OCI-LY3 (cell line): ENCODE results near the gene PRL.

Source experiments
- H2AFZ ChIP-seq: fragments of 200-600, 300-600 bp; shearing (Covaris generic); 2 replicates; pipeline ENCODE4 v1.6.0; 2014; ENCODE audit warnings: antibody characterized with exemption, low read depth, low read length
- H3K27ac ChIP-seq: fragments of 200-600, 300-600 bp; sonication (generic); 2 replicates; pipeline ENCODE4 v1.5.1; 2014; ENCODE audit warnings: mild to moderate bottlenecking, low read length, moderate library complexity, mixed read lengths
- H3K27me3 ChIP-seq: fragments of 200-600, 300-600 bp; sonication (generic); 2 replicates; pipeline ENCODE4 v1.6.1; 2014; ENCODE audit warnings: low read depth, low read length, mixed read lengths
- H3K36me3 ChIP-seq: fragments of 200-600, 300-600 bp; sonication (generic); replicated peaks from 2 replicates; pipeline ENCODE3; 2014; ENCODE audit warnings: low read depth, low read length, mixed read lengths
- H3K4me1 ChIP-seq: fragments of 300-600, 200-600 bp; sonication (generic); 2 replicates; pipeline ENCODE4 v1.6.1; 2014; ENCODE audit warnings: low read length, mixed read lengths
- H3K4me2 ChIP-seq: fragments of 200-600, 300-600 bp; sonication (generic); 2 replicates; pipeline ENCODE4 v1.6.1; 2014; ENCODE audit warnings: low read length, mixed read lengths
- H3K4me3 ChIP-seq: fragments of 300-600, 200-600 bp; sonication (generic); 2 replicates; pipeline ENCODE4 v1.5.1; 2014; ENCODE audit warnings: antibody characterized with exemption, mild to moderate bottlenecking, low read length, moderate library complexity
- H3K79me2 ChIP-seq: fragments of 300-600, 200-600 bp; shearing (Covaris generic); 2 replicates; pipeline ENCODE4 v1.6.1; 2014; ENCODE audit warnings: mild to moderate bottlenecking, low read length, mixed read lengths
- H3K9ac ChIP-seq: fragments of 300-600, 200-600 bp; shearing (Covaris generic); 2 replicates; pipeline ENCODE4 v1.6.0; 2014; ENCODE audit warnings: mild to moderate bottlenecking, low read length, moderate library complexity
- H3K9me3 ChIP-seq: fragments of 200-600, 300-600 bp; shearing (Covaris generic); 2 replicates; pipeline ENCODE4 v1.6.1; 2014; ENCODE audit warnings: low read length, mixed read lengths; ENCODE audit not compliant: insufficient read depth
- H4K20me1 ChIP-seq: fragments of 200-600, 300-600 bp; sonication (generic); 2 replicates; pipeline ENCODE4 v1.6.1; 2016; ENCODE audit warnings: low read length, mixed read lengths; ENCODE audit not compliant: insufficient read depth
- CTCF ChIP-seq: fragments of 200-600, 300-600 bp; sonication (generic); IDR thresholded peaks from 2 replicates; pipeline ENCODE4 v1.5.1; 2014; ENCODE audit warnings: antibody characterized with exemption, low read length, low read depth
- EZH2phosphoT487 ChIP-seq: fragments of 200-600 bp; shearing (Covaris generic); IDR thresholded peaks from 2 replicates; pipeline ENCODE4 v1.6.1; 2018; ENCODE audit warnings: antibody characterized with exemption, mixed run types, low read depth

The PRL gene

DNA sequence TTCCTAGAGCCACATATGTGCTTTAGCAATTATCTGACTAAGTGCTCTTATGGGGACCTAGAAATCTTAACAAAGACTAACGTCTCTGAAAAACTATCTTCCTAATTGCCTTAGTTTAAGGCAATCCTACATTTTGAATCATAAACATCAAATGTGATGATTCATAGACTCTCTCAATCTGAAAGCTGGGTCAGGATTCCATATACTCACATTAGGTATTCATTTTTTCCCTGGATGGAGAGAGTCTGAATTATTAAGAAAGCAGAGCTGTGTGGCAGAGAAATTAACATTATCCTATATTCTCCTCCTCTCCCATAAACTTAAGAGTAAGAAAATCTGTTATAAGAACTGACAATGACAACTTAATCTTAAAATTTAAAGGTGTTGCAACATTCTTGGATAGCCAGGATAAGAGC, 1.6 kb upstream of the PRL start:
- Histone ChIP-seq H3K4me3 (no peak overlapping the region), H3K9ac (no peak overlapping the region), H3K4me2 (no peak overlapping the region), H2AFZ (no peak overlapping the region), H3K36me3 (no peaks in the 10 kb centered on the region), H3K9me3 (no peaks in the 10 kb centered on the region), H4K20me1 (no peaks in the 10 kb centered on the region), H3K4me1 (no peaks in the 10 kb centered on the region), H3K27me3 (no peaks in the 10 kb centered on the region), H3K27ac (no peak overlapping the region), H3K79me2 (no peaks in the 10 kb centered on the region)
- no peak for TF ChIP-seq EZH2phosphoT487
- TF ChIP-seq CTCF = no peak

DNA sequence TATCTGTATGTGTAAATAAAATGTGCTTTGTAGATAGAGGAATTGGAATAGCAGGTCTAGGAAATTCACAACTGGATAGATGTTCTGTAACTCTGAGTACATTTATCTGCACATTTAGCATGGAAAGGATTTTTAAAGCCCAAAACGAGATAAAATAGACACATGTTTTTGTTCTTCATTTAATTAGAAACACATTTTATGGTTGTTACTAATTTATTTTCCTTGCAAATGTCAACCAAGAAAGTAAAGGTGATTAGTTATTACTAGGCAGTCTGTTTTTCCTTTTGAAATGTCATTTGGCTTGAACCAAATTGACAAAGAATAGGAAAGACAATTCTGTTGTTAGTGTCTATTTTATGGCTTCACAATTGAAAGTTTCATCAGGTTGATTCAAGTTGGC, 769 bp downstream of the PRL start:
- H3K27me3 ChIP-seq = no peaks in the 10 kb centered on the region
- H4K20me1 ChIP-seq = no peaks in the 10 kb centered on the region
- no peak overlapping the region for H3K9ac ChIP-seq
- no peaks in the 10 kb centered on the region for H3K79me2 ChIP-seq
- H3K4me2 ChIP-seq = no peak overlapping the region
- no peaks in the 10 kb centered on the region for H3K36me3 ChIP-seq
- H3K4me3 ChIP-seq = no peak overlapping the region
- TF ChIP-seq EZH2phosphoT487 = no peak
- no peak for TF ChIP-seq CTCF
- H3K9me3 ChIP-seq = no peaks in the 10 kb centered on the region
- no peaks in the 10 kb centered on the region for H3K4me1 ChIP-seq
- no peak overlapping the region for H3K27ac ChIP-seq
- H2AFZ ChIP-seq = no peak overlapping the region

DNA sequence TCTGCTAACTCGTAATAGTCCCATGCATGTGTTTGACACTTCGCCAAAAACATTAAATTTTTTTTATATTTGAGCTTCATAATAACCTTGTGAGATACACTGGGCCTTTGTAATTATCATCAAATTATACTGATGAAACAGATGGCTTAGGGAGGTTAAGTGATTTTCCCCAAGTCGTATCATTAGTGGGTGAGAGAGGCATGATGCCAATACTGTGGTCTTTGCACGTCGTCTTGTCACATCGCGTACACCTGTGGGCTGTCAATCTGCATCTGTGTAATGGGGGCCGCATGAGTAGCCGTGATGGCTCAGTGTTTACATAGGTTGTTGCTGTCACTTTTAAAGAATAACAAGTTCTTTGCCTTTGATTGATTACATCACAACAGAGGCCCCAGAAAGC, 1.7 kb downstream of the PRL start:
- Histone ChIP-seq H3K4me2 (no peak overlapping the region), H3K9ac (no peak overlapping the region), H3K27me3 (no peaks in the 10 kb centered on the region), H3K79me2 (no peaks in the 10 kb centered on the region), H4K20me1 (no peaks in the 10 kb centered on the region), H3K4me3 (no peak overlapping the region), H3K27ac (no peak overlapping the region), H2AFZ (no peak overlapping the region), H3K4me1 (no peaks in the 10 kb centered on the region), H3K9me3 (no peaks in the 10 kb centered on the region), H3K36me3 (no peaks in the 10 kb centered on the region)
- no peak for TF ChIP-seq CTCF
- TF ChIP-seq EZH2phosphoT487 = no peak

DNA sequence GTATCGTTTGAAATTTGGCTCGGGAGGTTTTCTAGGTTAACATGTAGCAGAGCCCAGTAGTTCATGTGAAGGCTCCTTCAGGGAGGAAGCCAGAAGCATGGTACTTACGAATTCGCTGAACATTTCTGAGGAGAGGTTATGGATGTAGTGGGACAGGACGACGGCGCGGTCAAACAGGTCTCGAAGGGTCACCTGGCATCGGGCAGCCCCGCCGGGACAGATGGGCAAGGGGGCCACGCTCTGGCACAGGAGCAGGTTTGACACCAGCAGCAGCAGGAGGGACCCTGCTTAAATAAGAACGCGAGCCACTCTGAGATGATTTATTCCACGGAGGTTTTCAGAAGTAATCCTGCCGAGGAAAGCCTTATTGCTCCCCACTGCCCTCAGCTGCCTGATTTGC, 2.5 kb downstream of the PRL start:
- Histone ChIP-seq H3K9ac (no peak overlapping the region), H3K4me3 (no peak overlapping the region), H3K27me3 (no peaks in the 10 kb centered on the region), H3K36me3 (no peaks in the 10 kb centered on the region), H2AFZ (no peak overlapping the region), H3K4me2 (no peak overlapping the region), H3K9me3 (no peaks in the 10 kb centered on the region), H4K20me1 (no peaks in the 10 kb centered on the region), H3K27ac (no peak overlapping the region), H3K79me2 (no peaks in the 10 kb centered on the region), H3K4me1 (no peaks in the 10 kb centered on the region)
- no peak for TF ChIP-seq CTCF
- TF ChIP-seq EZH2phosphoT487 = no peak
